Measurements from ENCODE around the gene ANKRD13B. TPM values are rescaled to one million over a fixed set of nuclear protein-coding genes. Genes with fewer than 3 reads are reported as not detected.

The ANKRD13B gene
- total RNA-seq, 1 donor from 2014 or later: 13.8 TPM

- Histone ChIP-seq H3K4me3 (ENCODE audit: low read depth, low read length) (no peak overlapping the region), H3K27me3 (ENCODE audit: control insufficient read depth, insufficient read depth, low read length) (peaks cover 14% of the 10 kb centered on the region), H3K36me3 (ENCODE audit: control insufficient read depth, insufficient read depth, low read length) (no peaks in the 10 kb centered on the region)
- no peak for TF ChIP-seq CTCF (IDR thresholded peaks at IDR 0.05; ENCODE audit: insufficient read depth, low read length, poor library complexity, severe bottlenecking)
- no peak for DNase-seq (ENCODE audit: low read depth)
Measured at GRCh38 chr17:29620271-29620670, 27.3 kb downstream of the ANKRD13B start.

GRCh38 chr17:29620779-29621500 is 28.0 kb downstream of the ANKRD13B start:
- no peak overlapping the region for H3K4me3 ChIP-seq (ENCODE audit: low read depth, low read length)
- no peaks in the 10 kb centered on the region for H3K36me3 ChIP-seq (ENCODE audit: control insufficient read depth, insufficient read depth, low read length)
- H3K27me3 ChIP-seq (ENCODE audit: control insufficient read depth, insufficient read depth, low read length): peaks cover 13% of the 10 kb centered on the region
- no peak for DNase-seq (ENCODE audit: low read depth)
- TF ChIP-seq CTCF (IDR thresholded peaks at IDR 0.05; ENCODE audit: insufficient read depth, low read length, poor library complexity, severe bottlenecking): no peak

- DNase-seq (ENCODE audit: low read depth): no peak
- H3K36me3 ChIP-seq (ENCODE audit: control insufficient read depth, insufficient read depth, low read length): no peaks in the 10 kb centered on the region
- peaks cover 7% of the 10 kb centered on the region for H3K27me3 ChIP-seq (ENCODE audit: control insufficient read depth, insufficient read depth, low read length)
- peak overlapping the region; percentile 79 for H3K4me3 ChIP-seq (ENCODE audit: low read depth, low read length)
- TF ChIP-seq CTCF (IDR thresholded peaks at IDR 0.05; ENCODE audit: insufficient read depth, low read length, poor library complexity, severe bottlenecking): no peak
Measured at GRCh38 chr17:29621751-29622194, 28.8 kb downstream of the ANKRD13B start.

GRCh38 chr17:29622337-29623282 is 29.7 kb downstream of the ANKRD13B start, which contains the start of gene CORO6:
Gene CORO6, minus strand, starts transcription at chr17:29622912. Its CDS starts 1,491 bp downstream, at chr17:29621421.
- no peaks in the 10 kb centered on the region for H3K36me3 ChIP-seq (ENCODE audit: control insufficient read depth, insufficient read depth, low read length)
- no peak for TF ChIP-seq CTCF (IDR thresholded peaks at IDR 0.05; ENCODE audit: insufficient read depth, low read length, poor library complexity, severe bottlenecking)
- peaks cover 2% of the 10 kb centered on the region for H3K27me3 ChIP-seq (ENCODE audit: control insufficient read depth, insufficient read depth, low read length)
- DNase-seq (ENCODE audit: low read depth): no peak
- H3K4me3 ChIP-seq (ENCODE audit: low read depth, low read length): peak within 1 kb of the TSS; percentile 79

- H3K27me3 ChIP-seq (ENCODE audit: control insufficient read depth, insufficient read depth, low read length): no peaks in the 10 kb centered on the region
- TF ChIP-seq CTCF (IDR thresholded peaks at IDR 0.05; ENCODE audit: insufficient read depth, low read length, poor library complexity, severe bottlenecking): no peak
- no peak for DNase-seq (ENCODE audit: low read depth)
- peak overlapping the region; percentile 79 for H3K4me3 ChIP-seq (ENCODE audit: low read depth, low read length)
- H3K36me3 ChIP-seq (ENCODE audit: control insufficient read depth, insufficient read depth, low read length): no peaks in the 10 kb centered on the region
Measured at GRCh38 chr17:29623283-29623647, 30.3 kb downstream of the ANKRD13B start.

All from kidney epithelial cell (primary cell).